HepG2 (cell line): ENCODE results near the gene CELF5. TPM values are rescaled to one million over a fixed set of nuclear protein-coding genes. Genes with fewer than 3 reads are reported as not detected.

ENCODE experiments used
- ATAC-seq: fragments of 200-7000 bp; cut with Tn5 transposase; 3 replicates; pipeline ENCODE4 v1.9.1; 2020; ENCODE audit warnings: mild to moderate bottlenecking, moderate library complexity
- BruUV-seq: library from RNA; stranded (reverse); fragments of 400-500 nt; replicated peaks from 2 replicates; lab custom pipeline; 2021; lab: Mats Ljungman, UMichigan
- CTCF ChIA-PET: fragments of 300-600 bp; formaldehyde crosslinking; extraction: SDS; loops from one replicate; lab custom pipeline; 2021; ENCODE audit warnings: low total read pairs, inconsistent platforms, low intra/inter-chr PET ratio; lab: Yijun Ruan, JAX
- POLR2A ChIA-PET: fragments of 350-600 bp; sonication (Branson Sonifier 250); formaldehyde crosslinking; loops from one replicate; lab custom pipeline; 2020; ENCODE audit warnings: antibody characterized with exemption, inconsistent platforms; lab: Yijun Ruan, JAX
- DNase-seq: peaks from one replicate; pipeline ENCODE4 v3.0.0-alpha.2; 2015; ENCODE audit warnings: low spot score
- FAIRE-seq: peaks from 3 replicates; lab custom pipeline; 2011; peaks lifted over from hg19 to GRCh38; lab: Jason Lieb, UNC
- H2AFZ ChIP-seq: one replicate; pipeline ENCODE4 v1.6.1; 2011; ENCODE audit warnings: low read length, inconsistent platforms
- H3K27ac ChIP-seq: fragments of 300-600 bp; 3 replicates; pipeline ENCODE4 v1.8.0; 2011; ENCODE audit warnings: mixed run types, mild to moderate bottlenecking, mixed read lengths, low read length, inconsistent platforms; ENCODE audit not compliant: insufficient read depth; ENCODE audit errors: extremely low read length
- H3K27me3 ChIP-seq, 2 experiments: fragments of 200-600 bp in 1 of 2; 2 replicates in 1 of 2; 3 replicates in 1 of 2; pipeline versions ENCODE4 v1.6.0 to v1.8.0; 2011; ENCODE audit warnings: low read length in 2 of 2, mild to moderate bottlenecking in 2 of 2, moderate library complexity in 2 of 2, inconsistent platforms in 1 of 2; ENCODE audit not compliant: insufficient read depth in 2 of 2, control insufficient read depth in 1 of 2
- H3K36me3 ChIP-seq, 2 experiments: fragments of 200-600 bp in 1 of 2; replicated peaks in 1 of 2; 2 replicates in 1 of 2; 3 replicates in 1 of 2; pipeline versions ENCODE4 v1.5.1 to v1.8.0; 2011; ENCODE audit warnings: low read length in 2 of 2, inconsistent platforms in 1 of 2; ENCODE audit not compliant: insufficient read depth in 2 of 2, control insufficient read depth in 1 of 2
- H3K4me1 ChIP-seq: 2 replicates; pipeline ENCODE4 v1.5.1; 2012; ENCODE audit warnings: low read length, inconsistent platforms; ENCODE audit not compliant: insufficient read depth
- H3K4me2 ChIP-seq: 2 replicates; pipeline ENCODE4 v1.6.0; 2011; ENCODE audit warnings: low read depth, low read length, inconsistent platforms
- H3K4me3 ChIP-seq, 3 experiments: fragments of 200-600 bp in 1 of 3; sonication (generic), shearing (Covaris generic) in 1 of 3; replicated peaks in 1 of 3; 2 replicates each; pipeline ENCODE4 v1.5.1; 2011 to 2016; ENCODE audit warnings: low read length in 3 of 3, inconsistent platforms in 2 of 3, low read depth in 2 of 3, mild to moderate bottlenecking in 2 of 3, control low read depth in 1 of 3, mixed read lengths in 1 of 3; ENCODE audit not compliant: insufficient read depth in 1 of 3
- H3K79me2 ChIP-seq: one replicate; pipeline ENCODE4 v1.6.1; 2011; ENCODE audit warnings: low read length, inconsistent platforms; ENCODE audit not compliant: insufficient read depth
- H3K9ac ChIP-seq: 2 replicates; pipeline ENCODE4 v1.6.0; 2011; ENCODE audit warnings: mild to moderate bottlenecking, low read depth, low read length, inconsistent platforms; ENCODE audit not compliant: insufficient read depth
- H3K9me3 ChIP-seq: 2 replicates; pipeline ENCODE4 v1.5.1; 2012; ENCODE audit warnings: mild to moderate bottlenecking, low read length
- H4K20me1 ChIP-seq: 2 replicates; pipeline ENCODE4 v1.6.0; 2011; ENCODE audit warnings: inconsistent platforms, mild to moderate bottlenecking, low read length, moderate library complexity; ENCODE audit not compliant: insufficient read depth
- CREM ChIP-seq, 2 experiments: sonication (generic) in 1 of 2; formaldehyde crosslinking in 1 of 2; IDR thresholded peaks; 2 replicates each; pipeline versions ENCODE4 v1.4.0 to v1.6.1; 2016 to 2020; ENCODE audit warnings: antibody characterized with exemption in 1 of 2, mild to moderate bottlenecking in 1 of 2, missing genetic modification reagents in 1 of 2
- FOSL1 ChIP-seq: sonication (generic); formaldehyde crosslinking; IDR thresholded peaks from 2 replicates; pipeline ENCODE4 v1.9.0; 2021; ENCODE audit warnings: missing genetic modification reagents, borderline replicate concordance
- GTF2F1 ChIP-seq: fragments of 150-350 bp; IDR thresholded peaks from 2 replicates; pipeline ENCODE4 v1.6.1; 2014; ENCODE audit warnings: low read length
- NFKB2 ChIP-seq: sonication (generic); formaldehyde crosslinking; IDR thresholded peaks from 2 replicates; pipeline ENCODE4 v1.4.0; 2020; ENCODE audit warnings: missing genetic modification reagents, borderline replicate concordance
- PCBP1 ChIP-seq: fragments of 200-400 bp; formaldehyde crosslinking; IDR thresholded peaks from 2 replicates; pipeline ENCODE4 v1.6.1; 2017; ENCODE audit warnings: mild to moderate bottlenecking, low read depth, low read length, borderline replicate concordance
- RELA ChIP-seq: sonication (generic); formaldehyde crosslinking; IDR thresholded peaks from 2 replicates; pipeline ENCODE4 v1.4.0; 2020; ENCODE audit warnings: missing genetic modification reagents
- RXRB ChIP-seq: IDR thresholded peaks from 2 replicates; pipeline ENCODE4 v1.6.1; 2016; ENCODE audit warnings: borderline replicate concordance, missing genetic modification reagents, missing compliant biosample characterization
- ZNF207 ChIP-seq: fragments of 450-650 bp; IDR thresholded peaks from 2 replicates; pipeline ENCODE4 v1.6.1; 2016; ENCODE audit warnings: antibody characterized with exemption, borderline replicate concordance
- ZNF432 ChIP-seq: sonication (generic); formaldehyde crosslinking; IDR thresholded peaks from 2 replicates; pipeline ENCODE4 v1.5.0; 2020; ENCODE audit warnings: missing genetic modification reagents, mild to moderate bottlenecking, borderline replicate concordance
- ZNF543 ChIP-seq: sonication (generic); formaldehyde crosslinking; IDR thresholded peaks from 2 replicates; pipeline ENCODE4 v1.4.0; 2020; ENCODE audit warnings: mild to moderate bottlenecking, missing genetic modification reagents
- ZNF709 ChIP-seq: sonication (generic); formaldehyde crosslinking; IDR thresholded peaks from 2 replicates; pipeline ENCODE4 v1.5.0; 2020; ENCODE audit warnings: mild to moderate bottlenecking, missing genetic modification reagents
- WGBS: methylation state at CpG from one replicate; pipeline ENCODE4 v1.1.6; 2017; ENCODE audit warnings: low lambda C conversion rate; 5-methylcytosine and 5-hydroxymethylcytosine counted together
- in situ Hi-C: cut with HindIII; loops from 2 replicates; pipeline ENCODE4 v1.10.0; 2017; ENCODE audit warnings: low pct_unique_long_range_greater_than_20kb; ENCODE audit not compliant: extremely low pct_ligation_motif_present
- intact Hi-C: fragments of 100-400 bp; cut with micrococcal nuclease; formaldehyde crosslinking; loops from one replicate; pipeline ENCODE4 v1.10.0; 2022; ENCODE audit not compliant: unreplicated experiment
- polyA plus RNA-seq, 8 experiments: library from polyadenylated mRNA; depleted of rRNA in 3 of 8; stranded (reverse) in 7 of 8; unstranded in 1 of 8; fragments of >200 nt; fragmentation: Illumina TruSeq in 4 of 8; extraction: Trizol in 4 of 8; gene quantifications; 2 replicates each; pipeline versions ENCODE4 v1.2.1 to v1.2.3, GENCODE V29; 2011 to 2016; ENCODE audit warnings: low read depth in 4 of 8, missing spikeins in 1 of 8, mixed read lengths in 1 of 8; ENCODE audit not compliant: insufficient read depth in 1 of 8
- total RNA-seq, 5 experiments: library from RNA; depleted of rRNA; stranded (reverse); fragments of >200 nt; fragmentation: Illumina TruSeq; extraction: Trizol; gene quantifications; 2 replicates each; pipeline ENCODE4 v1.2.3, GENCODE V29; 2016; ENCODE audit warnings: low read depth in 1 of 5
- TF ChIP-seq, protein P1 (sequence below): fragments of 450-650 bp; IDR thresholded peaks from 2 replicates; pipeline ENCODE4 v1.6.1; 2017; ENCODE audit warnings: mild to moderate bottlenecking
- TF ChIP-seq, protein P2 (sequence below): IDR thresholded peaks from 2 replicates; pipeline ENCODE4 v1.4.0; 2020; ENCODE audit warnings: mild to moderate bottlenecking, missing genetic modification reagents
- TF ChIP-seq, protein P3 (sequence below): sonication (generic); formaldehyde crosslinking; IDR thresholded peaks from 2 replicates; pipeline ENCODE4 v1.5.0; 2020; ENCODE audit warnings: mild to moderate bottlenecking, missing genetic modification reagents, borderline replicate concordance

CELF5 gene
- total and polyA plus RNA-seq, 2 of the 13 experiments (the other 11 are each of a cell fraction or from before 2014, with no cell fraction given) = 0.31 to 0.84 TPM

- ChIA-PET CTCF (interaction anchor here (1.3 kb wide), 1 partner anchor 10 kb away, joined by 5 read pairs; no protein-coding TSS in a partner anchor), POLR2A (interaction anchor here (0.5 kb wide), 1 partner anchor 14 kb away, joined by 3 read pairs; no protein-coding TSS in a partner anchor)
- intact Hi-C loops = no loop called here
- no peaks in the 10 kb centered on the region for H4K20me1 ChIP-seq
- H3K36me3 ChIP-seq = no peaks in the 10 kb centered on the region
- H3K4me1 ChIP-seq = peaks cover 38% of the 10 kb centered on the region
- H3K4me2 ChIP-seq = peak overlapping the region; percentile 57
- no peak for FAIRE-seq
- no peaks in the 10 kb centered on the region for H3K9me3 ChIP-seq
- peak; percentile 66 for ATAC-seq
- peak overlapping the region; percentile 10; the same call in 1 of the 2 replicates for H3K9ac ChIP-seq
- DNase-seq = peak; percentile 24
- H3K79me2 ChIP-seq = no peaks in the 10 kb centered on the region
- 13% methylated on average over 12 of the region's 22 CpGs for WGBS
- H2AFZ ChIP-seq = no peak overlapping the region
- no peaks in the 10 kb centered on the region; a peak in 1 of 5 replicates for H3K27me3 ChIP-seq
- in situ Hi-C loops = loop anchor here (5.0 kb wide), 1 partner anchor 95 kb away; no protein-coding TSS in a partner anchor
- H3K27ac ChIP-seq = no peak overlapping the region
- H3K4me3 ChIP-seq = peak overlapping the region; percentile 19 to 51 (median 20); a peak in 3 of 6 replicates
- no TSS peak for BruUV-seq
- TF ChIP-seq ZNF543 (CRISPR knock-in tag) (no peak), RELA (CRISPR knock-in tag) (no peak), FOSL1 (CRISPR knock-in tag) (peak; percentile 50; the same call in 1 of the 2 replicates), CREM (IDR thresholded peaks at IDR 0.05) (no peak), CREM (CRISPR knock-in tag; IDR thresholded peaks at IDR 0.05) (no peak), ZNF207 (no peak), ZNF432 (no peak), NFKB2 (CRISPR knock-in tag) (peak; percentile 32; the same call in 1 of the 2 replicates), ZNF709 (CRISPR knock-in tag) (0 out of 2 replicates have a peak, but pooled peaks have one; percentile 26), PCBP1 (no peak), RXRB (CRISPR knock-in tag) (peak; percentile 81), GTF2F1 (no peak)
- TF ChIP-seq, protein P1, sequence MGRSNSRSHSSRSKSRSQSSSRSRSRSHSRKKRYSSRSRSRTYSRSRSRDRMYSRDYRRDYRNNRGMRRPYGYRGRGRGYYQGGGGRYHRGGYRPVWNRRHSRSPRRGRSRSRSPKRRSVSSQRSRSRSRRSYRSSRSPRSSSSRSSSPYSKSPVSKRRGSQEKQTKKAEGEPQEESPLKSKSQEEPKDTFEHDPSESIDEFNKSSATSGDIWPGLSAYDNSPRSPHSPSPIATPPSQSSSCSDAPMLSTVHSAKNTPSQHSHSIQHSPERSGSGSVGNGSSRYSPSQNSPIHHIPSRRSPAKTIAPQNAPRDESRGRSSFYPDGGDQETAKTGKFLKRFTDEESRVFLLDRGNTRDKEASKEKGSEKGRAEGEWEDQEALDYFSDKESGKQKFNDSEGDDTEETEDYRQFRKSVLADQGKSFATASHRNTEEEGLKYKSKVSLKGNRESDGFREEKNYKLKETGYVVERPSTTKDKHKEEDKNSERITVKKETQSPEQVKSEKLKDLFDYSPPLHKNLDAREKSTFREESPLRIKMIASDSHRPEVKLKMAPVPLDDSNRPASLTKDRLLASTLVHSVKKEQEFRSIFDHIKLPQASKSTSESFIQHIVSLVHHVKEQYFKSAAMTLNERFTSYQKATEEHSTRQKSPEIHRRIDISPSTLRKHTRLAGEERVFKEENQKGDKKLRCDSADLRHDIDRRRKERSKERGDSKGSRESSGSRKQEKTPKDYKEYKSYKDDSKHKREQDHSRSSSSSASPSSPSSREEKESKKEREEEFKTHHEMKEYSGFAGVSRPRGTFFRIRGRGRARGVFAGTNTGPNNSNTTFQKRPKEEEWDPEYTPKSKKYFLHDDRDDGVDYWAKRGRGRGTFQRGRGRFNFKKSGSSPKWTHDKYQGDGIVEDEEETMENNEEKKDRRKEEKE = no peak
- TF ChIP-seq, protein P2, sequence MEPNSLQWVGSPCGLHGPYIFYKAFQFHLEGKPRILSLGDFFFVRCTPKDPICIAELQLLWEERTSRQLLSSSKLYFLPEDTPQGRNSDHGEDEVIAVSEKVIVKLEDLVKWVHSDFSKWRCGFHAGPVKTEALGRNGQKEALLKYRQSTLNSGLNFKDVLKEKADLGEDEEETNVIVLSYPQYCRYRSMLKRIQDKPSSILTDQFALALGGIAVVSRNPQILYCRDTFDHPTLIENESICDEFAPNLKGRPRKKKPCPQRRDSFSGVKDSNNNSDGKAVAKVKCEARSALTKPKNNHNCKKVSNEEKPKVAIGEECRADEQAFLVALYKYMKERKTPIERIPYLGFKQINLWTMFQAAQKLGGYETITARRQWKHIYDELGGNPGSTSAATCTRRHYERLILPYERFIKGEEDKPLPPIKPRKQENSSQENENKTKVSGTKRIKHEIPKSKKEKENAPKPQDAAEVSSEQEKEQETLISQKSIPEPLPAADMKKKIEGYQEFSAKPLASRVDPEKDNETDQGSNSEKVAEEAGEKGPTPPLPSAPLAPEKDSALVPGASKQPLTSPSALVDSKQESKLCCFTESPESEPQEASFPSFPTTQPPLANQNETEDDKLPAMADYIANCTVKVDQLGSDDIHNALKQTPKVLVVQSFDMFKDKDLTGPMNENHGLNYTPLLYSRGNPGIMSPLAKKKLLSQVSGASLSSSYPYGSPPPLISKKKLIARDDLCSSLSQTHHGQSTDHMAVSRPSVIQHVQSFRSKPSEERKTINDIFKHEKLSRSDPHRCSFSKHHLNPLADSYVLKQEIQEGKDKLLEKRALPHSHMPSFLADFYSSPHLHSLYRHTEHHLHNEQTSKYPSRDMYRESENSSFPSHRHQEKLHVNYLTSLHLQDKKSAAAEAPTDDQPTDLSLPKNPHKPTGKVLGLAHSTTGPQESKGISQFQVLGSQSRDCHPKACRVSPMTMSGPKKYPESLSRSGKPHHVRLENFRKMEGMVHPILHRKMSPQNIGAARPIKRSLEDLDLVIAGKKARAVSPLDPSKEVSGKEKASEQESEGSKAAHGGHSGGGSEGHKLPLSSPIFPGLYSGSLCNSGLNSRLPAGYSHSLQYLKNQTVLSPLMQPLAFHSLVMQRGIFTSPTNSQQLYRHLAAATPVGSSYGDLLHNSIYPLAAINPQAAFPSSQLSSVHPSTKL (CRISPR knock-in tag) = 0 out of 2 replicates have a peak, but pooled peaks have one; percentile 43
- TF ChIP-seq, protein P3, sequence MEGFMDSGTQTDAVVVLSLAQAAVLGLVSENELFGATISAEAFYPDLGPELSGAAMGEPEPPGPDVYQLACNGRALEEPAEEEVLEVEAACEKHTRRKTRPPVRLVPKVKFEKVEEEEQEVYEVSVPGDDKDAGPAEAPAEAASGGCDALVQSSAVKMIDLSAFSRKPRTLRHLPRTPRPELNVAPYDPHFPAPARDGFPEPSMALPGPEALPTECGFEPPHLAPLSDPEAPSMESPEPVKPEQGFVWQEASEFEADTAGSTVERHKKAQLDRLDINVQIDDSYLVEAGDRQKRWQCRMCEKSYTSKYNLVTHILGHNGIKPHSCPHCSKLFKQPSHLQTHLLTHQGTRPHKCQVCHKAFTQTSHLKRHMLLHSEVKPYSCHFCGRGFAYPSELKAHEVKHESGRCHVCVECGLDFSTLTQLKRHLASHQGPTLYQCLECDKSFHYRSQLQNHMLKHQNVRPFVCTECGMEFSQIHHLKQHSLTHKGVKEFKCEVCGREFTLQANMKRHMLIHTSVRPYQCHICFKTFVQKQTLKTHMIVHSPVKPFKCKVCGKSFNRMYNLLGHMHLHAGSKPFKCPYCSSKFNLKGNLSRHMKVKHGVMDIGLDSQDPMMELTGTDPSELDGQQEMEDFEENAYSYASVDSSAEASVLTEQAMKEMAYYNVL (CRISPR knock-in tag) = peak; percentile 96
Observed at GRCh38 chr19:3336680-3337523, 112.4 kb downstream of the CELF5 start.
